Transverse colon (tissue), 4 donors: Measurements from ENCODE around the gene SLC35F4.

Experiments used
- CTCF ChIP-seq, 5 experiments: fragments of 200-600 bp in 3 of 5; fragments of 450-650 bp in 2 of 5; sonication (generic) in 3 of 5; IDR thresholded peaks; 1 replicate in 2 of 5; 2 replicates in 3 of 5; pipeline ENCODE4 v1.5.1; 2016 to 2017; ENCODE audit warnings: antibody characterized with exemption in 5 of 5, inconsistent platforms in 3 of 5, mild to moderate bottlenecking in 2 of 5, moderate library complexity in 1 of 5
- EP300 ChIP-seq: sonication (generic); formaldehyde crosslinking; IDR thresholded peaks from one replicate; pipeline ENCODE4 v1.6.1; 2017; ENCODE audit warnings: antibody characterized with exemption, low read depth
- POLR2A ChIP-seq: fragments of 450-650 bp; IDR thresholded peaks from one replicate; pipeline ENCODE4 v1.6.1; 2016; ENCODE audit warnings: antibody characterized with exemption, mild to moderate bottlenecking, moderate library complexity
- POLR2AphosphoS5 ChIP-seq, 3 donors: sonication (generic); formaldehyde crosslinking; IDR thresholded peaks; one replicate each; pipeline ENCODE4 v1.6.1; 2016; ENCODE audit warnings: antibody characterized with exemption in 3 of 3

GRCh38 chr14:57837267-57837666 lies 28.6 kb downstream of the SLC35F4 start:
- TF ChIP-seq CTCF (IDR thresholded peaks at IDR 0.05) (no peak), POLR2AphosphoS5 (IDR thresholded peaks at IDR 0.05) (no peak), POLR2A (no peak), EP300 (no peak)
